ENCODE data around the gene BCAT1.
"Not testable (repeated sequence)": the region's sequence is repeated elsewhere in the genome, so short reads cannot be mapped to it uniquely, and the experiment has no call there.

Gene BCAT1

GRCh38 chr12:24926080-24926479 lies 22.8 kb downstream of the BCAT1 start:
- not testable (repeated sequence) for H3K9ac ChIP-seq (ENCODE audit: low read depth, low read length); H3K27ac ChIP-seq (ENCODE audit: low read depth, low read length); H3K4me3 ChIP-seq (ENCODE audit: low read depth, low read length); H3K9me3 ChIP-seq (ENCODE audit: control insufficient read depth, insufficient read depth, low read length); H3K27me3 ChIP-seq (ENCODE audit: control insufficient read depth, insufficient read depth, low read length); H3K36me3 ChIP-seq (ENCODE audit: control insufficient read depth, insufficient read depth, low read length)
- peaks cover 34% of the 10 kb centered on the region for H3K4me1 ChIP-seq (ENCODE audit: control insufficient read depth, insufficient read depth, low read length)

DNA sequence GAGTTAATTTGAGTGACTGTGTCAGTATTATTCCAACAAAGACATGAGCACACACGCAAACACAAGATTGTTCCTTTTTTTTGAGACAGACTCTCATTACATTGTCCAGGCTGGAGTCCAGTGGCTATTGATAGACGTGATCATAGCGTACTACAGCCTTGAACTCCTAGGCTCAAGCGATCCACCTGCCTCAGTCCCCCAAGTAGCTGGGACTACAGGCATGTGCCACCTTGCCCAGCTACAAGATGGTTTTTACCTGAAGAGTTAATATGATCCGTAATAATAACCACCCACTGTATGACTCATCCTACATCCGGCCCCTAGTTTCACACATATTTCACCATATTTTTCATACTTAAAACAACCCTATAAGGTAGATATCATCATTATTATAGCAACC lies 26.8 kb downstream of the BCAT1 start:
- Histone ChIP-seq H3K27me3 (ENCODE audit: control insufficient read depth, insufficient read depth, low read length) (no peaks in the 10 kb centered on the region), H3K36me3 (ENCODE audit: control insufficient read depth, insufficient read depth, low read length) (0 out of 2 replicates have a peak, but pooled peaks cover 5% of the 10 kb centered on the region), H3K27ac (ENCODE audit: low read depth, low read length) (no peak overlapping the region), H3K9me3 (ENCODE audit: control insufficient read depth, insufficient read depth, low read length) (no peaks in the 10 kb centered on the region), H3K9ac (ENCODE audit: low read depth, low read length) (no peak overlapping the region), H3K4me3 (ENCODE audit: low read depth, low read length) (no peak overlapping the region), H3K4me1 (ENCODE audit: control insufficient read depth, insufficient read depth, low read length) (no peaks in the 10 kb centered on the region)

GRCh38 chr12:24921251-24922038 lies 27.5 kb downstream of the BCAT1 start:
- Histone ChIP-seq H3K4me3 (ENCODE audit: low read depth, low read length) (no peak overlapping the region), H3K9me3 (ENCODE audit: control insufficient read depth, insufficient read depth, low read length) (no peaks in the 10 kb centered on the region), H3K4me1 (ENCODE audit: control insufficient read depth, insufficient read depth, low read length) (no peaks in the 10 kb centered on the region), H3K27ac (ENCODE audit: low read depth, low read length) (no peak overlapping the region), H3K36me3 (ENCODE audit: control insufficient read depth, insufficient read depth, low read length) (0 out of 2 replicates have a peak, but pooled peaks cover 5% of the 10 kb centered on the region), H3K9ac (ENCODE audit: low read depth, low read length) (no peak overlapping the region), H3K27me3 (ENCODE audit: control insufficient read depth, insufficient read depth, low read length) (no peaks in the 10 kb centered on the region)

GRCh38 chr12:24920141-24920540 lies 28.8 kb downstream of the BCAT1 start:
- no peak overlapping the region for H3K4me3 ChIP-seq (ENCODE audit: low read depth, low read length)
- no peaks in the 10 kb centered on the region for H3K4me1 ChIP-seq (ENCODE audit: control insufficient read depth, insufficient read depth, low read length)
- no peak overlapping the region for H3K9ac ChIP-seq (ENCODE audit: low read depth, low read length)
- no peak overlapping the region for H3K27ac ChIP-seq (ENCODE audit: low read depth, low read length)
- H3K27me3 ChIP-seq (ENCODE audit: control insufficient read depth, insufficient read depth, low read length) = no peaks in the 10 kb centered on the region
- 0 out of 2 replicates have a peak, but pooled peaks cover 5% of the 10 kb centered on the region for H3K36me3 ChIP-seq (ENCODE audit: control insufficient read depth, insufficient read depth, low read length)
- H3K9me3 ChIP-seq (ENCODE audit: control insufficient read depth, insufficient read depth, low read length) = no peaks in the 10 kb centered on the region

GRCh38 chr12:24919346-24920001 lies 29.4 kb downstream of the BCAT1 start:
- no peaks in the 10 kb centered on the region for H3K9me3 ChIP-seq (ENCODE audit: control insufficient read depth, insufficient read depth, low read length)
- no peaks in the 10 kb centered on the region for H3K4me1 ChIP-seq (ENCODE audit: control insufficient read depth, insufficient read depth, low read length)
- H3K27me3 ChIP-seq (ENCODE audit: control insufficient read depth, insufficient read depth, low read length) = no peaks in the 10 kb centered on the region
- no peak overlapping the region for H3K4me3 ChIP-seq (ENCODE audit: low read depth, low read length)
- H3K36me3 ChIP-seq (ENCODE audit: control insufficient read depth, insufficient read depth, low read length) = no peaks in the 10 kb centered on the region
- H3K27ac ChIP-seq (ENCODE audit: low read depth, low read length) = no peak overlapping the region
- no peak overlapping the region for H3K9ac ChIP-seq (ENCODE audit: low read depth, low read length)

DNA sequence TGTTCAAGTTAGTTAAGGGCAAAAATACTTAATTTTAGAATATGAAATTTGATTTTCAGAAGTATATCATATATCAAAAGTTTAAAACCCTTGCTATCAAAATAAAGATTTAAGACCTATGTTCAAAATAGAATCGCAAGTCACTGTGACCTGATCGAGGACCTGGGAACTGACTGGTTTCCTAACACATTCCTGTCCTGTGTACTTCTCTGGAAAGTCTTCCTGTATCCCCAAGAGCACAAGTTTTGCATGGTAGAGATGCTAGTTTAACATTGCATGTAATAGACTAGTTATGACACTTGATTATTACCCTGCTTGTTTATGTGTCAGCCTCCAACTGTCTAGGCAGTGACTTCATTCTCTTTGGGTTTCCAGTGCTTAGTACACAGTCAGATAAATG lies 30.3 kb downstream of the BCAT1 start:
- Histone ChIP-seq H3K27me3 (ENCODE audit: control insufficient read depth, insufficient read depth, low read length) (no peaks in the 10 kb centered on the region), H3K36me3 (ENCODE audit: control insufficient read depth, insufficient read depth, low read length) (no peaks in the 10 kb centered on the region), H3K4me3 (ENCODE audit: low read depth, low read length) (no peak overlapping the region), H3K9me3 (ENCODE audit: control insufficient read depth, insufficient read depth, low read length) (no peaks in the 10 kb centered on the region), H3K27ac (ENCODE audit: low read depth, low read length) (no peak overlapping the region), H3K4me1 (ENCODE audit: control insufficient read depth, insufficient read depth, low read length) (no peaks in the 10 kb centered on the region), H3K9ac (ENCODE audit: low read depth, low read length) (no peak overlapping the region)

DNA sequence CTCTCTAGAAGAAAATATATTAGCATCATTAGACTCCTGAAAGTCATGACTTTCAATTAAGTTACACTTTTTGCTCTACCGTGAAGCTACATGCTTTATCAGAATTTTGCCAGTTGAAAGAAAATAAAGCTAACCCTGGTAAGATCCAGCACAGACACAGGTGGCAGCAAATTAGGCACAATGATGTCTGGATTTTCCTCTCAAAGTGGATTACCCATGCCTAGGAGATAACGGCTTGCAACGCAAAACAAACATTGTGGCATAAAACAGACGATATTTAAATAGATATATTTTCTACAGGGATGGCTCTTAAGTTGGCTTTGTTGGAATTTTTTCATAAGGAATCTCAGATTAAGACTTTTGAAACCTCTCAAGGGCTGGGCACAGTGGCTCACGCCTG lies 33.4 kb downstream of the BCAT1 start:
- H3K36me3 ChIP-seq (ENCODE audit: control insufficient read depth, insufficient read depth, low read length) = no peaks in the 10 kb centered on the region
- 0 out of 2 replicates have a peak, but pooled peaks cover 3% of the 10 kb centered on the region for H3K4me1 ChIP-seq (ENCODE audit: control insufficient read depth, insufficient read depth, low read length)
- no peak overlapping the region for H3K27ac ChIP-seq (ENCODE audit: low read depth, low read length)

DNA sequence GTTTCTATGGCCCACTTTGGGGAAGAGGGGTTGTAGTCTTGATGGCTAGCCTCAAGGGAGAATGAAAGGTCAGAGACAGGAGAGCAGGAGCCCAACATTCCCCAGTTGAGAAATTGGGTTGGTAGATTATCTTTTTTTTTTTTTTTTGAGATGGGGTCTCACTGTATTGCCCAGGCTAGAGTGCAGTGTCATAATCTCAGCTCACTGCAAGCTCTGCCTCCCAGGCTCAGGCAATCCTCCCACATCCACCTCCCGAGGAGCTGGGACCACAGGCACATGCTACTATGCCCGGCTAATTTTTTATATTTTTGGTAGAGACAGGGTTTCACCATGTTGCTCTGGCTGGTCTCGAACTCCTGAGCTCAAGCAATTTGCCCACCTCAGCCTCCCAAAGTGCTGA lies 34.9 kb downstream of the BCAT1 start:
- Histone ChIP-seq H3K9ac (ENCODE audit: low read depth, low read length) (no peak overlapping the region), H3K36me3 (ENCODE audit: control insufficient read depth, insufficient read depth, low read length) (no peaks in the 10 kb centered on the region; the same call in 1 of the 2 replicates), H3K4me1 (ENCODE audit: control insufficient read depth, insufficient read depth, low read length) (0 out of 2 replicates have a peak, but pooled peaks cover 5% of the 10 kb centered on the region), H3K4me3 (ENCODE audit: low read depth, low read length) (no peak overlapping the region), H3K9me3 (ENCODE audit: control insufficient read depth, insufficient read depth, low read length) (no peaks in the 10 kb centered on the region), H3K27ac (ENCODE audit: low read depth, low read length) (no peak overlapping the region), H3K27me3 (ENCODE audit: control insufficient read depth, insufficient read depth, low read length) (no peaks in the 10 kb centered on the region)

More for the DNA sequence above, 33.4 kb downstream of the BCAT1 start:
- H3K9ac ChIP-seq (ENCODE audit: low read depth, low read length) = no peak overlapping the region
- no peaks in the 10 kb centered on the region for H3K9me3 ChIP-seq (ENCODE audit: control insufficient read depth, insufficient read depth, low read length)
- H3K27me3 ChIP-seq (ENCODE audit: control insufficient read depth, insufficient read depth, low read length) = no peaks in the 10 kb centered on the region
- no peak overlapping the region for H3K4me3 ChIP-seq (ENCODE audit: low read depth, low read length)

DNA sequence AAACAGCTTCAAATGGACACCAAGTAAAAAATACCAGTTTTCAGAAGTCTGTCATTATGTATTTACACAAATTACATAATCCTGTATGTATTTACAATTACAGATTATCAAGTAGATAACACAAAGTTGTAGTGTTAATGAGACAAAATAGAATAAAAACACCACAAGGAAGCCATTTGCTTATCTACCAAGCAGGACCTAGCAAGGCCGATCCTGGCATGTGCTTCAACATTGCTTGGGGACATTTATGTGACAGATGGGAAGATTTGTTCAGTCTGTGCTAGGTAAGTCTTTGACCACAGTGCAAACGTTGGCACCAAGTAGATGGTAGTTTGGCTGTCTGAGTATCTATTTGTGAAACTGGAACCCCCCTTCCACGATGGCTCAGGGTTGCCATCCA lies 35.8 kb downstream of the BCAT1 start:
- no peak overlapping the region for H3K4me3 ChIP-seq (ENCODE audit: low read depth, low read length)
- H3K9ac ChIP-seq (ENCODE audit: low read depth, low read length) = no peak overlapping the region
- H3K36me3 ChIP-seq (ENCODE audit: control insufficient read depth, insufficient read depth, low read length) = peaks cover 3% of the 10 kb centered on the region; the same call in 1 of the 2 replicates
- 0 out of 2 replicates have a peak, but pooled peaks cover 5% of the 10 kb centered on the region for H3K4me1 ChIP-seq (ENCODE audit: control insufficient read depth, insufficient read depth, low read length)
- no peak overlapping the region for H3K27ac ChIP-seq (ENCODE audit: low read depth, low read length)
- no peaks in the 10 kb centered on the region for H3K27me3 ChIP-seq (ENCODE audit: control insufficient read depth, insufficient read depth, low read length)
- H3K9me3 ChIP-seq (ENCODE audit: control insufficient read depth, insufficient read depth, low read length) = no peaks in the 10 kb centered on the region

GRCh38 chr12:24911271-24911791 lies 37.6 kb downstream of the BCAT1 start:
- peak overlapping the region; percentile 3 for H3K27ac ChIP-seq (ENCODE audit: low read depth, low read length)
- no peak overlapping the region for H3K9ac ChIP-seq (ENCODE audit: low read depth, low read length)
- no peak overlapping the region for H3K4me3 ChIP-seq (ENCODE audit: low read depth, low read length)
- peaks cover 3% of the 10 kb centered on the region; the same call in 1 of the 2 replicates for H3K36me3 ChIP-seq (ENCODE audit: control insufficient read depth, insufficient read depth, low read length)
- no peaks in the 10 kb centered on the region for H3K27me3 ChIP-seq (ENCODE audit: control insufficient read depth, insufficient read depth, low read length)
- H3K4me1 ChIP-seq (ENCODE audit: control insufficient read depth, insufficient read depth, low read length) = peaks cover 12% of the 10 kb centered on the region; the same call in 1 of the 2 replicates
- no peaks in the 10 kb centered on the region for H3K9me3 ChIP-seq (ENCODE audit: control insufficient read depth, insufficient read depth, low read length)

- H3K4me1 ChIP-seq (ENCODE audit: control insufficient read depth, insufficient read depth, low read length) = peaks cover 23% of the 10 kb centered on the region
- H3K27me3 ChIP-seq (ENCODE audit: control insufficient read depth, insufficient read depth, low read length); H3K9ac ChIP-seq (ENCODE audit: low read depth, low read length); H3K27ac ChIP-seq (ENCODE audit: low read depth, low read length); H3K4me3 ChIP-seq (ENCODE audit: low read depth, low read length); H3K36me3 ChIP-seq (ENCODE audit: control insufficient read depth, insufficient read depth, low read length); H3K9me3 ChIP-seq (ENCODE audit: control insufficient read depth, insufficient read depth, low read length): not testable (repeated sequence)
These were observed 38.7 kb downstream of the BCAT1 start for GRCh38 chr12:24910192-24910591.
